Measurements from ENCODE around the gene BBS9. TPM values are rescaled to one million over a fixed set of nuclear protein-coding genes. Genes with fewer than 3 reads are reported as not detected.

BBS9 gene
- total and polyA plus RNA-seq, 2 of the 4 experiments (the other 2 are of a cell fraction), result 7.9 to 9.5 TPM

DNA sequence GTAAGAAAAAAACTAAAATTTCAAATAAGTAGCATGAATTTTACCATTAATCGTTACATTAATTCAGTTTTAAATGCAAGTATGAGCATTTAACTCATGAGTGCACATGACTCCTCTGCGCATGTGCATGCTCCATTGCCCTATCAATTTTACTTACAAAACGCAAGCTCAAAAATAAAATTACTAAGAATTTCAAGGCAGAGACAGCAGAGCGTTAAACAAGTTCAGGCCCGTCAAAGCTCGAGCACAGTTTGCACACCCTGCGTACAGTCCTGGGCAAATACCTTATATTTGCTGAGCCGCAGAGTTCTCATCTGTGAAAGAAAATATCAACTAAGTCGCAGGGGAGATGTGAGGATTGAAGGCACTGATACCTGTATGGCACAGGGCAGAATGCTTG lies 373.6 kb downstream of the BBS9 start:
- Histone ChIP-seq H2BK5ac (ENCODE audit: low read depth, low read length, poor library complexity, severe bottlenecking) (no peak overlapping the region), H4K5ac (ENCODE audit: low read depth, low read length) (no peak overlapping the region), H2AK9ac (replicated peaks; ENCODE audit: low read depth, low read length, poor library complexity) (no peak overlapping the region), H3K14ac (replicated peaks; ENCODE audit: low read depth, low read length) (no peak overlapping the region), H3K4ac (ENCODE audit: low read depth, low read length) (no peak overlapping the region), H3K4me2 (ENCODE audit: low read depth, low read length) (no peak overlapping the region), H3K18ac (ENCODE audit: low read depth, low read length) (no peak overlapping the region), H4K8ac (ENCODE audit: low read depth in 2 of 2, low read length in 2 of 2) (no peak overlapping the region), H2AFZ (replicated peaks; ENCODE audit: low read length, poor library complexity) (no peak overlapping the region), H3K79me1 (ENCODE audit: low read depth in 1 of 2, low read length in 2 of 2) (no peaks in the 10 kb centered on the region; a peak in 1 of 4 replicates), H3K56ac (ENCODE audit: extremely low read depth, insufficient read depth, low read length) (no peak overlapping the region), H4K91ac (ENCODE audit: insufficient read depth, low read depth, low read length) (no peak overlapping the region), H2BK120ac (ENCODE audit: low read depth, low read length) (no peak overlapping the region), H2BK15ac (ENCODE audit: low read depth, low read length) (no peak overlapping the region), H3K36me3 (ENCODE audit: control insufficient read depth, insufficient read depth, low read length) (no peaks in the 10 kb centered on the region), H3K23ac (ENCODE audit: low read depth, low read length) (no peak overlapping the region), H3K4me1 (ENCODE audit: control insufficient read depth, insufficient read depth, low read length) (no peaks in the 10 kb centered on the region), H3K9me3 (ENCODE audit: control insufficient read depth, insufficient read depth, low read length) (no peaks in the 10 kb centered on the region), H3K4me3 (ENCODE audit: insufficient read depth, low read depth, low read length) (no peak overlapping the region), H3K27me3 (ENCODE audit: control insufficient read depth, insufficient read depth, low read length) (no peaks in the 10 kb centered on the region), H2AK5ac (ENCODE audit: low read depth, low read length) (no peak overlapping the region), H3K27ac (ENCODE audit: insufficient read depth, low read length) (no peak overlapping the region), H3K9me1 (ENCODE audit: insufficient read depth, low read length) (no peaks in the 10 kb centered on the region), H3K9ac (ENCODE audit: low read depth, low read length) (no peak overlapping the region), H2BK20ac (ENCODE audit: low read depth, low read length) (no peak overlapping the region), H4K20me1 (ENCODE audit: insufficient read depth, low read length) (no peaks in the 10 kb centered on the region)
- intact Hi-C loops (cut with micrococcal nuclease) (no loop called here), in situ Hi-C loops (cut with MboI; ENCODE audit: low sequenced_read_pairs) (no loop called here), dilution Hi-C loops (cut with HindIII; ENCODE audit: low sequenced_read_pairs, unreplicated experiment) (no loop called here)
- WGBS, 2 experiments (ENCODE audit: extremely low coverage in 2 of 2, insufficient read length in 1 of 2), result 100% methylated on average over 1 of the region's 9 CpGs; no CpG with 5 or more reads in 1 of the 2 experiments
- POLR2A ChIA-PET (ENCODE audit: unreplicated experiment), result no interaction called here
- CTCF ChIA-PET, result no interaction called here
- no peak for DNase-seq
- no TSS peak for BruUV-seq (replicated peaks)
- ATAC-seq (ENCODE audit: low read depth), result no peak
- TF ChIP-seq, protein P1, sequence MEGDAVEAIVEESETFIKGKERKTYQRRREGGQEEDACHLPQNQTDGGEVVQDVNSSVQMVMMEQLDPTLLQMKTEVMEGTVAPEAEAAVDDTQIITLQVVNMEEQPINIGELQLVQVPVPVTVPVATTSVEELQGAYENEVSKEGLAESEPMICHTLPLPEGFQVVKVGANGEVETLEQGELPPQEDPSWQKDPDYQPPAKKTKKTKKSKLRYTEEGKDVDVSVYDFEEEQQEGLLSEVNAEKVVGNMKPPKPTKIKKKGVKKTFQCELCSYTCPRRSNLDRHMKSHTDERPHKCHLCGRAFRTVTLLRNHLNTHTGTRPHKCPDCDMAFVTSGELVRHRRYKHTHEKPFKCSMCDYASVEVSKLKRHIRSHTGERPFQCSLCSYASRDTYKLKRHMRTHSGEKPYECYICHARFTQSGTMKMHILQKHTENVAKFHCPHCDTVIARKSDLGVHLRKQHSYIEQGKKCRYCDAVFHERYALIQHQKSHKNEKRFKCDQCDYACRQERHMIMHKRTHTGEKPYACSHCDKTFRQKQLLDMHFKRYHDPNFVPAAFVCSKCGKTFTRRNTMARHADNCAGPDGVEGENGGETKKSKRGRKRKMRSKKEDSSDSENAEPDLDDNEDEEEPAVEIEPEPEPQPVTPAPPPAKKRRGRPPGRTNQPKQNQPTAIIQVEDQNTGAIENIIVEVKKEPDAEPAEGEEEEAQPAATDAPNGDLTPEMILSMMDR (conservative IDR thresholded peaks at IDR 0.05; ENCODE audit: low read depth, low read length), result no peak
- TF ChIP-seq RFX5 (IDR thresholded peaks at IDR 0.05; ENCODE audit: low read depth, low read length) (no peak), MXI1 (IDR thresholded peaks at IDR 0.05; ENCODE audit: borderline replicate concordance, low read depth, low read length) (no peak), CEBPB (IDR thresholded peaks at IDR 0.05; ENCODE audit: low read depth, low read length) (no peak), FOS (IDR thresholded peaks at IDR 0.05; ENCODE audit: low read depth, low read length) (no peak), MAFK (IDR thresholded peaks at IDR 0.05; ENCODE audit: low read depth, low read length) (no peak), MAZ (IDR thresholded peaks at IDR 0.05; ENCODE audit: borderline replicate concordance, low read depth, low read length) (no peak), POLR2A (IDR thresholded peaks at IDR 0.05; ENCODE audit: low read depth, low read length) (no peak), RCOR1 (IDR thresholded peaks at IDR 0.05; ENCODE audit: insufficient replicate concordance, low read length) (no peak), CHD1 (IDR thresholded peaks at IDR 0.05; ENCODE audit: low read depth, low read length) (no peak), RAD21 (IDR thresholded peaks at IDR 0.05; ENCODE audit: low read length) (no peak), NFE2L2 (IDR thresholded peaks at IDR 0.05; ENCODE audit: low read depth, low read length) (no peak), BHLHE40 (IDR thresholded peaks at IDR 0.05; ENCODE audit: low read depth, low read length) (no peak), SMC3 (IDR thresholded peaks at IDR 0.05; ENCODE audit: low read depth, low read length) (no peak)
- TF ChIP-seq, protein P2, sequence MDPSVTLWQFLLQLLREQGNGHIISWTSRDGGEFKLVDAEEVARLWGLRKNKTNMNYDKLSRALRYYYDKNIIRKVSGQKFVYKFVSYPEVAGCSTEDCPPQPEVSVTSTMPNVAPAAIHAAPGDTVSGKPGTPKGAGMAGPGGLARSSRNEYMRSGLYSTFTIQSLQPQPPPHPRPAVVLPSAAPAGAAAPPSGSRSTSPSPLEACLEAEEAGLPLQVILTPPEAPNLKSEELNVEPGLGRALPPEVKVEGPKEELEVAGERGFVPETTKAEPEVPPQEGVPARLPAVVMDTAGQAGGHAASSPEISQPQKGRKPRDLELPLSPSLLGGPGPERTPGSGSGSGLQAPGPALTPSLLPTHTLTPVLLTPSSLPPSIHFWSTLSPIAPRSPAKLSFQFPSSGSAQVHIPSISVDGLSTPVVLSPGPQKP (IDR thresholded peaks at IDR 0.05; ENCODE audit: borderline replicate concordance, low read depth, low read length), result no peak
- TF ChIP-seq, protein P3, sequence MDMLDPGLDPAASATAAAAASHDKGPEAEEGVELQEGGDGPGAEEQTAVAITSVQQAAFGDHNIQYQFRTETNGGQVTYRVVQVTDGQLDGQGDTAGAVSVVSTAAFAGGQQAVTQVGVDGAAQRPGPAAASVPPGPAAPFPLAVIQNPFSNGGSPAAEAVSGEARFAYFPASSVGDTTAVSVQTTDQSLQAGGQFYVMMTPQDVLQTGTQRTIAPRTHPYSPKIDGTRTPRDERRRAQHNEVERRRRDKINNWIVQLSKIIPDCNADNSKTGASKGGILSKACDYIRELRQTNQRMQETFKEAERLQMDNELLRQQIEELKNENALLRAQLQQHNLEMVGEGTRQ (IDR thresholded peaks at IDR 0.05; ENCODE audit: low read depth, low read length), result no peak
